HG02870 (cell line): ENCODE measurements around the gene SH3PXD2A.

Source experiments
- ATAC-seq: cut with Tn5 transposase; IDR thresholded peaks from one replicate; pipeline ENCODE4 v1.9.1; 2021; ENCODE audit warnings: mild to moderate bottlenecking, moderate library complexity; ENCODE audit not compliant: unreplicated experiment

SH3PXD2A gene

DNA sequence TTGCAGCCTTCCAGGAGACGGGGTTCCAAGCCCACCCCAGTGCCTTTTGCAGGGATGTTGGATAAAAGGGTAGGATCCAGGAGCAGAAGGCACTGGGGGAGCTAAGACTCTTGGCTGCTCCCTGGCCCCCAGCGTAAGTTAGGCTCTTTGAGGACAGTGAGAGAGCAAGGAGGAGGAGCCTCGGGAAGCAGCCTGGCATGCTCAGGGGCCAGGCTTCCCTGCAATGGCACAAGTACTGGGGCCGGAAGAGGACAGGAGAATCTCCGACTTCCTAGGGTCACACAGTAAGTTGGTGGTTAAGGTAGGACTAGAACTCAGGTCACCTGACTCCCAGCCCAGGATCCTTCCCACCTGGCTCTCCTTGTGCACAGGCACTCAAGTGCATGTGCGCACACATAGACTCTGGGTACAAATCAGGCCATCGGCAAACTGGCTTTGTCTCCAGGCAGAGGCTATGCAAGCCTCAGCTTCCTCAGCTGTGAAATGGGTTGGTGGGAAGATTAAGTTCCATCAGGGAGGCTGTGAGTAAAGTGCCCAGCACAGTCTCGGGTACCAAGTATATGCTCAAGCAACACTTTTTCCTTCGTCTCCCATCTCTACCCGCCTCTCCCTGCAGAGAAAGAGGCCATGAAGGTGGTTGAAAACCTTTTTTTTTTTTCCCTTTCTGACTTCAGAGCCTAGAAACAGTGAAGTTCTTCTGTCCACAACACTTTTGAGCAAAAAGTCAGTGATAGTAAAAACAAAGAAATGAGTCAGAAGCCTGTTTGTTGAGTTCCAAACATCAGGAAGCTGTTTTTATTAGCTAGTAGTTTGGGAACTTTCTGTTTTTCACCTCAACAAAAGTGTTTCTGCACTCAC lies 282.8 kb downstream of the SH3PXD2A start:
- ATAC-seq: no peak

DNA sequence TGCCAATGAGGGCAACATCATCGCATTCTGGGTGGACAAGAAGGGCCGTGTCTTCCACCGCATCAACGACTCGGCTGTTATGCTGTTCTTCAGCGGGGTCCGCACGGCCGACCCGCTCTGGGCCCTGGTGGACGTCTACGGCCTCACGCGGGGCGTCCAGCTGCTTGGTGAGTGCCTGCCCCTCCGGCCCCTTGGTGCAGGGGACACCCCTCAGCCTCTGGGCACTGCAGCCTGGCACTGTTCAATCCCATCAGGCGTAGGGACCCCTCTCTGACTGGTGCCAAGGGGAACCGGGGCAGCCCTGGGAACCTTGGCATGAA lies 283.8 kb downstream of the SH3PXD2A start:
- no peak for ATAC-seq

DNA sequence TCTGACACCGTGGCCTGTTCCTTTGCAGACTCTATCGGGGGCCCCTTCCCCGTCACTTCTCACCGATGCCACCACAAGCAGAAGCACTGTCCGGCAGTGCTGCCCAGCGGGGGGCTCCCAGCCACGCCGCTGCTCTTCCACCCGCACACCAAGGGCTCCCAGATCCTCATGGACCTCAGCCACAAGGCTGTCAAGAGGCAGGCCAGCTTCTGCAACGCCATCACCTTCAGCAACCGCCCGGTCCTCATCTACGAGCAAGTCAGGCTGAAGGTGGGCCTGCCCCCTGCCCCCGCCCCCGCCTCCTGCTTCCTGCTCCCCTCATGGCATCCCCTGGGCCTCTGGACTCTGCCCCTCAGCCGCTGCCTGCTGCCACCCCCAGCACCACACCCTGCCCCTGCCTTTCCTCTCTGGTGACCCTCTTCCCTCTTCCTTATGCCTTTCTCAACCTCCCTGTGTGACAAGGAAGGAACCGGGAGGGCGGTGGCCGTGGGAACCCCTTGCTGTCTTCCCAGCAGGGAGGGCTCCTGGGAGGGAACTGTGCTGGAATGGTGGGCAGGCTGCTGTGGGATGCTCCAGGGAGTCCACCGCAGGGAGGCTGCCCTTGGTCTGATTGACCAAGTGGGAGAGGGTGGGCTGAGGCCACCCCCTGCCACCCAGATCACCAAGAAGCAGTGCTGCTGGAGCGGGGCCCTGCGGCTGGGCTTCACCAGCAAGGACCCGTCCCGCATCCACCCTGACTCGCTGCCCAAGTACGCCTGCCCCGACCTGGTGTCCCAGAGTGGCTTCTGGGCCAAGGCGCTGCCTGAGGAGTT lies 284.3 kb downstream of the SH3PXD2A start:
- ATAC-seq: no peak

DNA sequence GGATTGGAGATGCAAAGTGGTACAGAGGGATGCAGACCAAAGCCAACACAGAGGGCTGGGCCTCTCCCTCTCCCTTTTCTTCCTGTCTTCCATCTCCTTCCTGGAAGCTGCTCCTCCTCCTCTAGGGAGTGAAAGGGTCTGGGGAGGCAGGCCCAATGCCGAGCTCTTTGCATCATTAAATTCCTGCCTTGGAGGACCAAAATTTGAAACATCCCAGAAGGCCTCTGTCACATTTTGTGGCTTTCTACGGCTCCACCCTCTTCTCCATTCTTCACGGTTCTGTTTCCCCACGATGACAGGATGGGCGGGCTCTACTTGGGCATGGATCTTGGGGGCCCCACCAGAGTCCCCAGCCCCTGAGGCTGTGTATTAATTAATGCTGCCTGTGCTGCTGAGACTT lies 285.5 kb downstream of the SH3PXD2A start:
- ATAC-seq: no peak

DNA sequence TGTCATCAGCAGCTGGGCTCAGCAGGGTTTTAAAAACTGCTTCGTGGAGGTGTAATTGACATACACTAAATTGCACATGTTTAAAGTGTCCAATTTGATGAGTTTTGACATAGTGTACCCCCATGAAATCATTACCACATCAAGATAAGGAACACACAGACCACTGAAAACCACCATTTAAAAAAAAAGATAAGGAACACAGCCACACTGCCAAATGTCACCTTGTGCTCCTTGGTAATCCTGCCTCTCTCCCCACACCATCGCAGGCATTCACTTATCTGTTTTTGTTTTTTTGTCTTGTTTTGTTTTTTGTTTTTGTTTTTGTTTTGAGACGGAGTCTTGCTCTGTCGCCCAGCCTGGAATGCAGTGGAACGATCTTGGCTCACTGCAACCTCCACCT lies 286.9 kb downstream of the SH3PXD2A start:
- ATAC-seq: no peak

DNA sequence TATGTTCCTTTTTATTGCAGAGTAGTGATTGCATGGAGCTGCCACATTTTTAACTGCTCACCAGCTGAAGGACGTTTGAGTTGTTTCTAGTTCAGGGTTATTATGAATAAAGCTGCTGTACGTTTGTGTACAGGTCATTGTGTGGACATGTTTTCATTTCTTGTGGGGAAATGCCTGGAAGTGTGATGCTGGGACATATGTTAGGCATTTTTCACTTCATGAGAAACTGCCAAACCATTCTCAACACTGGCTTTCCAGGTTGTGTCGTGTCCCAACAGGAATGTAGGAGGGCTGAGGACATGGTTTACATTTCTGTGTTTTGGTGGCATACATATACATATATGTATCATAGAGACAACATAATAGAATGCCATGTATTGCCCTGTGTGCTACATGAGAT lies 288.8 kb downstream of the SH3PXD2A start:
- ATAC-seq: no peak

DNA sequence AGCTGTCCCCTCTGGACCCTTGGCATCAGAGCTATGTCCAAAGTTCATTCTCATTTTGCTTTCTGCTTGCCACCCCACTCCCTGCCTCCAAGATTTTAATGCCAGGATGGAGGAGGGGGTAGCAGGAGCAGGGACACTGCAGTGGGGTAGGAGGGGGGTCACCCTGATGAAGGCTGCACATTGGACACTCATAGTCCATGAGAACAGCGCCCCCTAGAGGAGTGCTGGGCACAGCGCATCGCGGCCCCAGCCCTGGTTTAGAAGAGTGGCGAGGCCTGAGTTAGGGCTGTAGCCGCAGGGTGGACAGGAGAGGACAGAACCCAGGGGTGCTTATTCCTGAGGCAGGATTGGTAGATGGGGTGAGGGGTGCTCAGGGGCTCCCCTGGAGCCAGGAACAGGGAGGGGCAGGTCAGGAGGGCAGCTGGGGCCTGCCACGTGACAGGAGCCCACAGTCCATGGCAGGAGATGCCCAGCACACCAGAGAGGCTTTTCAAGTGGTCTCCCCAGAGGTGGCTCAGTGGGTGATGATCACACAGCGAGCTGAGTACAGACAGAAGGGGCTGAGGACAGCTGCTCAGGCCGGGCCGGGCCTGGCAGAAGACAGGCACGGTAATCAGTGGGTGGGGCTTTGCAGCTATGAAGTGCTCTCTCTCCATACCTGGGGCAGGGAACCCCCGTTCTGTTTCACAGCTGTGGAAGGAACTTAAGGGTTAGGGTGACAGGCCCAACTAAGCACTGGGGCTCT lies 290.4 kb downstream of the SH3PXD2A start:
- no peak for ATAC-seq

DNA sequence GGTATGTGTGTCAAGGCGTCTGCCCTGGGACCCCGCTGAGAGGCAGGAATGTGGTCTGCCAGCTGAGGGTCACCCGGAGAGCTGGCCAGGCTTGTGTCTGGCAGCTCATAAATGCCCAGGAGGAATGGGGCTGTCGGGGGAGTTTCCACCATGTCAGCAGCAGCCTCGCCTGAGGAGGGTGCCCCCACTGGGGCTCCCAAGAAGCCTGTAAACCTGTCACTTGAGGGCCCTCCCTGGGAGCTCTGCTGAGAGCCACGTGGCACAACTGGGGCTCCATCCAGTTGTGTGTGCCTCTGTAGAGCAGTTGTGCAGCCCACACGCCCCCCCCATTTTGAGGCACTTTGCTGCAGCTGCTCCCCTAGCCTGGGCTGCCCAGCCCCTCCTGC lies 291.3 kb downstream of the SH3PXD2A start:
- no peak for ATAC-seq

DNA sequence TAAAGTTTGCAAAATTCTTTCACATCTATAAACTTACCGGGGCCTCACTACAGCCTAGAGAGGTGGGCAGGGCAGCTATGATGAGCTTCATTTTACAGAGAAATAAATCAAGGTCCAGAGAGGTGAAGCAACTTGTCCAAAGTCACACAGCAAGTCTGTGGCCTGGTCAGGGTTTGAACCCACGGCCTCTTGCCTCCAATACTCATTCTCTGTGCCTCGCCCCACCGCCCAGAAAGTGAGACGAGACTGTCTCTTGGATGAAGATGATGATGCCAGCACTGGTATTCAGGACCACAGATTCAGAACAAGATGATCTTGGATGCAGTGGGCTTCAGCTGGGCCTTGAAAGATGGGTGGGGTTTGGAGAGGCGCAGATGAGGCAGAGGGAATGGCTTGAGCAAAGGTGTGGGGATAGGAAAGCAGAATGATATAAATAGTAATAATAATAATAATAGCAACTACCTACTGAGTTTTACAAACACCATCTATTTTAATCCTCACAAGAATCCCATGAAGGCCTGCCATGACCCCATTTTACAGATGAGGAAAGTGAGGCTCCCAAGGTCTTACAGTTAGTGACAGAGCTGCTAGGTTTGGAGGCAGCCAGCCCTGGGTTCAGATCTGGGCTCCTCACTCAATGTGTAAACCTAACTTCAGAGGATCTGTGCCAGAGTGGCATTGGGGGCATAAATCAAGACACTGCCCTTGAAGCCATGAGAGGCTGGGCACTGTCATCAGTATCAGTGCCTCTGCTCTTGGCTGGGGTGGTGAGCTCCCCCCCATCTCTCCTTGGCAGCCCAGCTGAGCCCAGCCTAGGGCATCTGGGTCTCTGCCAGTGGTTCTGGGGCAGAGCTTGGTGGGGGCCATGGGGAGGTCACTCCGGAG lies 291.9 kb downstream of the SH3PXD2A start:
- ATAC-seq: no peak

DNA sequence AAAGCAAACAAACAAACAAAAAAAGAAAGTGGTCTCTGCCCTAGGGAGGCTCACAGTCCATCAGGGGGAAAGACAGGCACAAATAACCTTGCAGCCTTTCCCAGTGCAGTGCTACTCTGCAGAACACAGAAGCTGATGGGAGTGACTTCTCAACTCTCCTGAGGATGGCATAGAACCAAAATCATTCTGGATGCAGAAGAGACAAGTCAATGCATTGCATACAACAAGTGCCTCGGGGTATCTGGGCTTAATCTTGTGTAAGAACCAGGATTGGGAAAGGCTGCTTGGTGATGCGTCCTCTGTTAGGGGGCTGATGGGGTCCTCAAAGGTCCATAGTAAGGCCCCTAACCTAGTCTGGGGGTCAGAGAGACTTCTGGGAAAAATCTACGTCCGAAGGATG lies 293.0 kb downstream of the SH3PXD2A start:
- ATAC-seq: no peak

DNA sequence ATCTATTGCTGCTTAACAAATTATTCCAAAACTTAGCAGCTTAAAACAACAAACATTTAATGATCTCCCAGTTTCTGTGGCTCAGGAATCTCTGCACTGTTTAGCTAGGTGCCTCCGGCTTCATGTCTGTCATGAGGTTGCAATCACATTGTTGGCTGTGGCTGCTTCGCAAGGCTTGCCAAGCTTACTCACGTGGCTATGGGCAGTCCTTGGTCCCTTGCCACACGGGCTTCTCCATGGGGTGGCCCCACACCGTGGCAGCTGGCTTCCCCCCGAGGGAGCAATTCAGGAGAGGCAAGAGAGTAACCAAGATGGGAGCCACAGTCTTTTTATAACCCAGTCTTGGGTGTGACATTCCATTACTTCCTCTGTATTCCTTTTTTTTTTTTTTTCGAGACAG lies 294.5 kb downstream of the SH3PXD2A start:
- ATAC-seq: no peak

DNA sequence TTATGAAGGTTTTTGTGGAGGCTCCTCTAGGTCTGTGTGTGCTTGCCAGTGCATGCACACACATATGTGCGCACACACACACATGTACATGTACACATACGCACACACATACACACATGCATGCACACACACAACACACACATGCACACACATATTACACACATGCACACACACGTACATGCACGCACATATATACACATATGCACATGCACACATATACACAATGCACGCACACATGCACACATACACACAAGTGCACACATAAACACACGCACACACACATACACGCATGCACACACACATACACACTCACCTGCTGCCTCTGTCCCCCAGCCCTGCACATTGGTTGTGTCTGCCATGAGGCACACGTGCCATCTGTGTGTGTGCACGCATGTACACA lies 295.6 kb downstream of the SH3PXD2A start:
- ATAC-seq: no peak

DNA sequence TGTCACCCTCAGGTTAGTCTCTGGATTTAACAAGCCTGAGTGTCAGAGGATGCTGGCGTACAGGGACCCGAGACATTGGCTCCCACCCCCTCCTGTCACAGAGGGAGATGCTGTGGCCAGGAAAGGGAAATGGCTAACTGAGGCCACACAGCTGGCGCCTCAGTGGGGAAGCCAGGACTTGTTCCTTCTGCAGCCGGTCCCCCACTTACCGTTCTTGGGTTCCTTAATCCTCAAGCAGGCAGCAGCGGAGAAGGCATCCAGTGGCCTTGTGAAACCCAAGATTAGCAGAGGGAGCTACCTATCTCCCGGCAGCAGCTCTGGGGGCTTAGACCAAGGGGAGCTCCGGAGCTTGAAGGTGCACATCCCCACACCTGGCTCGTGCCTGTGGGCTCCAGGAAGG lies 296.5 kb downstream of the SH3PXD2A start:
- no peak for ATAC-seq

DNA sequence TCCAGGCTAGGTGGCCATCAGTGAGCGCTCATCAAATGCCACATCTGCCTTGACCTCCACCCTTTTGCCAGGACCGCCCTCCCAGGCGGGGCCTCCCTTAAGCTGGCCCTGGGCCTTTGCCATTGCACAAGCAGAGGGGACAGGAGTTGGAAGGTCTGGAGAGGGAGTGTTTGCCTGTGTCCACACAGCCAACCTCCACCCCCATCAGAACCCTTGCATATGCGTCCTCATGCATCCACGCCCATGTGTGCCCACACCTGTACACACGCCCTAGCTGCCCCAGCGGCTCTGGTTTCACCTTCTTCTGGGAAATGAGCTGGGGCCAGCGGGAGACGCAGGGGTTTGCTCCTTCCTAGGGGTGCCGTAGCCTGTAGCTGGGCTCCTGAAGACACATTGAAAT lies 297.9 kb downstream of the SH3PXD2A start:
- no peak for ATAC-seq

DNA sequence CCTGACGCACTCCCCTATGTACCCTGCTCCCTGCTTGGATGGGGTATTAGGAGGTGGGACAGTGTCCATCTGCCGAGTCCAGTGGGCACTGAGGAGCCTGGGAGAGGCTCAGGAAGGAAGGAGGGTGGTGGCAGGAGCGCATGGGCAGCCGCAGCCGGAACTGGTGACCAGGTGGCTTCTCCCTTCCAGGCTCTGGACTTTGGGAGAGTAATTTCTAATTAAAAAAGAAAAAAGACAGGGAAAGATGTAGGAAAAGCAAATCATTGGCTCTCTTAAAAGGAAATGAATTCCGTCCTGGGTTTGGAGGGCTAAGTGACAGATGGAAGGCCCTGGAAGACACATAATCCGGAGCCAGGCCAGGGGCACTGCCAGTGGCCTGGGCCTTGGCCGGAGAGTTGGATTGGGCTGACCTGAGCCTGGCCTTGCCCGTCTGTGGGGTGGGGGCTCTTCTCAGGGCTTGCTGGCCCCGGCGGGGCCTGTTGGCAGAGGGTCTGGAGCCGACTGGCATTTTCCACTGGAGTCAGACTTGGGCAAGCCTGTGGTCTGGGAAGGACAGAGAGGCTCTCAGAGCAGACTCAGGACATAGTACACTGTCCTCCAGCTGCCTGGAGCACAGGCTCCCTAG lies 298.9 kb downstream of the SH3PXD2A start:
- ATAC-seq: no peak

DNA sequence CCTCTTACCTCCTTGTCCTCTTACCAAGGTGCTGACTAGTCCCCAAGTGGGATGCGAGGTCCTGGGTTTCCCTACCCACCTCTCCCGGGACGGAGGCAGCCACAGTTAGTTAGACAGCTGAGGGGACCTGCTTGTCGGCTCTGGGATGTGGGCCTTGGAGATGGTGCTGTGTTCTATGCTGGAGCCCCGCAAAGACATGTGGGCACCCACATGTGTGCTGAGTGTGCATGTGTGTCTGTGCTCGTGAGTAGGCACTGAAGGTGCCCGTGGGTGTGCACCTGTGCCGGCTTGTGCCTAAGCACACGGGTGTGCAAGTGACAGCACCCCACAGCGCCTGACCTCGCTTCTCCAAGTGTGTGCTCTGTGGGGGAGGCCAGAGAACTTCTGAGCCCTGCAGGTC lies 299.7 kb downstream of the SH3PXD2A start:
- no peak for ATAC-seq

DNA sequence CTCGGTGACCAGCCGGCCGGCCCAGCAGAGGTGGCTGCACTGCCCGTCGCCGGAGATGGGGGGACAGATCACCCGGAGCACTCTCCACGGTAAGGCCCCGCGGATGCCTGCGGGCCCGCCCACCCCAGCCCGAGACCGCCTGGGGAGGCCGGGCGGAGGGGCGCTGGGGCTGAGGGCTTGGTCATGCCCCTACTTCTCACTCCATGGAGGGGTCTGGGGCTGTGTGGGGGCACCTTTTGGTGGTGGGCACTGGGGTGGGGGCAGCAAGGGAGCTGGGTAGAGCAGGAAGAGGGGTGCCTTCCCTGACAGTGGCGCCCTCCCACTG lies 300.1 kb downstream of the SH3PXD2A start:
- no peak for ATAC-seq

DNA sequence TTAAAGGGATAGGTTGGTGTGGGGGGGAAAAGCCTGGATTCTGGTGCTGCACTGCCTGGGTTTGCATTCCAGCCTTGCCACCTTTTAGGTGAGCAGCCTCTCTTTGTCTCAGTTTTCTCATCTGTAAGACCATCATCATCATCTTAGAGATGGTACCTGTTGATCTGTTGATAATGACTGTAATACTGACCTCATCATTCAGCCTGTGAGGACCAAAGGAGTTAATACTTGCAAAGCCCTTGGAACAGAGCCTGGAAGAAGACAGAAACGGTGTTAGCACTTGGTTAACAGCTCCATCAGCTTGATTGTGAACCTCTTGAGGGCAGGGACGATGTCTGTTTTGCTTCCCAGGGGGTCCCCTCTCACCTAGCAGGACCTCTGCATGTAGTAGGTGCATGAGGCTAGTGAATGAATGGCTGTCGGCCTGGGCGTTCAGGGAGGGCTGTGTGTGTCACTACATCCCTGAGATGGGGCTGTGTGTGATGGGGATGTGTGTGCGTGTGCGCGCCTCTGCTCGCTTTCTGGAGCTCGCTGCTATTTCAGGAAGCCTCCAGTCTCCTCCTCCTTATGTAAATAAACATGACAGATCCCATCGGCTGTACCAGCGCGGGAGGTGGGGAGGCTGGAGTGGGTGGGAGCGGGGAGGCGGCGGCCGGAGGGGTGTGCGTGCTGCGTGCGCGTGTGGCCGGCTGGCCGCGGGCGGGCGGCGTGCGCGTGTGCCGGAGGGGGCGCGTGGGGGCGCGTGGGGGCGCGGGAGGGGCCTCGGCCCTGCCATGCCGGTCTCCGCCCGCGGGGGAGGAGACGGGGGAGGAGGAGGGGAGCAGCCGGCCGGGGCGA lies 300.7 kb downstream of the SH3PXD2A start:
- no peak for ATAC-seq

DNA sequence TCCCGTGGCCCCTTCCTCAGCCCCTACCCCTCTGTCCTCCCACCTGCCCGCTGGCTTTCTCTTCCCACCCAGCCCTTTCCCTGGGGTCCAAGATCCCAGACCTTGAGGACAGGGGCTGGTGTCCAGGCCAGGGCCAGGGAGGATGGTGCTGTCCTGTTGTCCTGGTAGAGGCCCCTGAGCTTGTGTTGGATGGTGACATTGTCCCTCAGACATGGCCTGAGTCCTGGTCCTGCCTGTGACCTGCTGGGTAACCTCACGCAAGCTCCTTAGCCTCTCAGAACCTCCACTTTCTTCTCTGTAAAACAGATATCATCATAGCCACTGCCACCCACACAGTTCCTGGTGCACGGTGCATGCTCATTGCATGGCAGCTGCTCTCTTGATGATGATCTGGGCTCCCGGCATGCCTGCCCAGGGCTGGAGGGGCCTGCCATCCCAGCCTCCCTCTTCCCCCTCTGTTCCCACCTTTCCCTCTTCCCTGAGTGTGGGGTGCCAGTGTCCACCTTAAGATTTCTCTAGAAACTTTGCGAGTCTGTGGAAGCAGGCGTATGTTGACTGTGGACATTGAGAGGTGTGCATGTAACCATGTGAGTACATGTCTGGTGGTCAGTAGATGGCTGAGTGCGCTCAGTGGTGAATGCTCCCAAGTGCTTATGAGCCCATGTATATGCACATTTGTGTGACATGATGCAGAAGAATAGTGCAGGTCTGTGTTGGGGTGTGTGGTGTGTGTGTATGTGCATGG lies 301.5 kb downstream of the SH3PXD2A start:
- no peak for ATAC-seq
